Measurements from ENCODE around the gene FOXC2. TPM values are rescaled to one million over a fixed set of nuclear protein-coding genes. Genes with fewer than 3 reads are reported as not detected.

FOXC2 gene
- total RNA-seq, 1 donor from 2014 or later, result not detected

GRCh38 chr16:86568677-86569623 lies 2.3 kb downstream of the FOXC2 start:
- Mint-ChIP-seq H3K36me3 (ENCODE audit: low read depth) (no peaks in the 10 kb centered on the region), H3K27ac (peak overlapping the region; percentile 63), H3K4me1 (peaks cover 1% of the 10 kb centered on the region), H3K27me3 (peaks cover 66% of the 10 kb centered on the region), H3K4me3 (no peak overlapping the region), H3K9me3 (no peaks in the 10 kb centered on the region)
- DNase-seq, result no peak
- intact Hi-C loops (cut with micrococcal nuclease), result loop anchor here (1.0 to 10.0 kb wide), 2 partner anchors 71 to 1066 kb away; no protein-coding TSS in a partner anchor

GRCh38 chr16:86569701-86570447 lies 3.2 kb downstream of the FOXC2 start:
- H3K36me3 Mint-ChIP-seq (ENCODE audit: low read depth), result no peaks in the 10 kb centered on the region
- no peak for DNase-seq
- no peak overlapping the region for H3K27ac Mint-ChIP-seq
- H3K4me1 Mint-ChIP-seq, result no peaks in the 10 kb centered on the region
- intact Hi-C loops (cut with micrococcal nuclease), result loop anchor here (10.0 kb wide), 2 partner anchors 165 to 1065 kb away; no protein-coding TSS in a partner anchor
- H3K9me3 Mint-ChIP-seq, result no peaks in the 10 kb centered on the region
- H3K4me3 Mint-ChIP-seq, result no peak overlapping the region
- peaks cover 64% of the 10 kb centered on the region for H3K27me3 Mint-ChIP-seq

GRCh38 chr16:86570558-86571529 lies 4.2 kb downstream of the FOXC2 start:
- no peaks in the 10 kb centered on the region for H3K36me3 Mint-ChIP-seq (ENCODE audit: low read depth)
- no peak overlapping the region for H3K27ac Mint-ChIP-seq
- H3K9me3 Mint-ChIP-seq, result no peaks in the 10 kb centered on the region
- no peak overlapping the region for H3K4me3 Mint-ChIP-seq
- intact Hi-C loops (cut with micrococcal nuclease), result loop anchor here (10.0 kb wide), 1 partner anchor 164 kb away; no protein-coding TSS in a partner anchor
- H3K4me1 Mint-ChIP-seq, result no peaks in the 10 kb centered on the region
- H3K27me3 Mint-ChIP-seq, result peaks cover 64% of the 10 kb centered on the region
- DNase-seq, result no peak

- Mint-ChIP-seq H3K9me3 (no peaks in the 10 kb centered on the region), H3K36me3 (ENCODE audit: low read depth) (no peaks in the 10 kb centered on the region), H3K4me3 (no peak overlapping the region), H3K4me1 (peaks cover 4% of the 10 kb centered on the region), H3K27ac (no peak overlapping the region), H3K27me3 (peaks cover 65% of the 10 kb centered on the region)
- no peak for DNase-seq
- intact Hi-C loops (cut with micrococcal nuclease), result loop anchor here (10.0 kb wide), 1 partner anchor 163 kb away; no protein-coding TSS in a partner anchor
Measured at GRCh38 chr16:86571530-86571915, 4.9 kb downstream of the FOXC2 start.

GRCh38 chr16:86572041-86572521 lies 5.5 kb downstream of the FOXC2 start:
- Mint-ChIP-seq H3K9me3 (no peaks in the 10 kb centered on the region), H3K36me3 (ENCODE audit: low read depth) (no peaks in the 10 kb centered on the region), H3K27me3 (peaks cover 68% of the 10 kb centered on the region), H3K4me1 (peaks cover 6% of the 10 kb centered on the region), H3K4me3 (no peak overlapping the region), H3K27ac (no peak overlapping the region)
- intact Hi-C loops (cut with micrococcal nuclease), result loop anchor here (10.0 kb wide), 1 partner anchor 163 kb away; no protein-coding TSS in a partner anchor
- no peak for DNase-seq

GRCh38 chr16:86572606-86573005 lies 6.0 kb downstream of the FOXC2 start:
- Mint-ChIP-seq H3K27me3 (peaks cover 67% of the 10 kb centered on the region), H3K27ac (no peak overlapping the region), H3K9me3 (no peaks in the 10 kb centered on the region), H3K36me3 (ENCODE audit: low read depth) (no peaks in the 10 kb centered on the region), H3K4me1 (peaks cover 7% of the 10 kb centered on the region), H3K4me3 (no peak overlapping the region)
- intact Hi-C loops (cut with micrococcal nuclease), result loop anchor here (10.0 kb wide), 1 partner anchor 162 kb away; no protein-coding TSS in a partner anchor
- no peak for DNase-seq

GRCh38 chr16:86573215-86573614 lies 6.6 kb downstream of the FOXC2 start:
- H3K4me3 Mint-ChIP-seq, result no peak overlapping the region
- H3K36me3 Mint-ChIP-seq (ENCODE audit: low read depth), result no peaks in the 10 kb centered on the region
- H3K4me1 Mint-ChIP-seq, result peaks cover 7% of the 10 kb centered on the region
- H3K27ac Mint-ChIP-seq, result no peak overlapping the region
- peaks cover 73% of the 10 kb centered on the region for H3K27me3 Mint-ChIP-seq
- no peak for DNase-seq
- H3K9me3 Mint-ChIP-seq, result no peaks in the 10 kb centered on the region
- intact Hi-C loops (cut with micrococcal nuclease), result loop anchor here (10.0 kb wide), 1 partner anchor 162 kb away; no protein-coding TSS in a partner anchor

GRCh38 chr16:86573646-86574508 lies 7.2 kb downstream of the FOXC2 start:
- Mint-ChIP-seq H3K4me3 (no peak overlapping the region), H3K36me3 (ENCODE audit: low read depth) (no peaks in the 10 kb centered on the region), H3K9me3 (no peaks in the 10 kb centered on the region), H3K27me3 (peaks cover 74% of the 10 kb centered on the region), H3K4me1 (peaks cover 7% of the 10 kb centered on the region), H3K27ac (no peak overlapping the region)
- DNase-seq, result no peak
- intact Hi-C loops (cut with micrococcal nuclease), result loop anchor here (10.0 kb wide), 1 partner anchor 161 kb away; no protein-coding TSS in a partner anchor

GRCh38 chr16:86574646-86575045 lies 8.0 kb downstream of the FOXC2 start:
- intact Hi-C loops (cut with micrococcal nuclease), result loop anchor here (5.0 to 10.0 kb wide), 2 partner anchors 88 to 160 kb away; no protein-coding TSS in a partner anchor

GRCh38 chr16:86575095-86575685 lies 8.6 kb downstream of the FOXC2 start:
- Mint-ChIP-seq H3K27me3 (peaks cover 70% of the 10 kb centered on the region), H3K4me3 (no peak overlapping the region), H3K9me3 (no peaks in the 10 kb centered on the region), H3K27ac (no peak overlapping the region), H3K4me1 (peaks cover 7% of the 10 kb centered on the region), H3K36me3 (ENCODE audit: low read depth) (no peaks in the 10 kb centered on the region)
- no peak for DNase-seq
- intact Hi-C loops (cut with micrococcal nuclease), result loop anchor here (5.0 to 10.0 kb wide), 2 partner anchors 87 to 160 kb away; no protein-coding TSS in a partner anchor

More at GRCh38 chr16:86574646-86575045, 8.0 kb downstream of the FOXC2 start:
- Mint-ChIP-seq H3K9me3 (no peaks in the 10 kb centered on the region), H3K27me3 (peaks cover 69% of the 10 kb centered on the region), H3K27ac (no peak overlapping the region), H3K36me3 (ENCODE audit: low read depth) (no peaks in the 10 kb centered on the region), H3K4me3 (no peak overlapping the region), H3K4me1 (peaks cover 7% of the 10 kb centered on the region)
- DNase-seq, result no peak

- H3K4me3 Mint-ChIP-seq, result peak overlapping the region; percentile 70
- DNase-seq, result peak; percentile 87
- peaks cover 68% of the 10 kb centered on the region for H3K27me3 Mint-ChIP-seq
- no peaks in the 10 kb centered on the region for H3K9me3 Mint-ChIP-seq
- intact Hi-C loops (cut with micrococcal nuclease), result loop anchor here (5.0 to 10.0 kb wide), 2 partner anchors 86 to 159 kb away; no protein-coding TSS in a partner anchor
- no peak overlapping the region for H3K27ac Mint-ChIP-seq
- H3K4me1 Mint-ChIP-seq, result peaks cover 7% of the 10 kb centered on the region
- no peaks in the 10 kb centered on the region for H3K36me3 Mint-ChIP-seq (ENCODE audit: low read depth)
Measured at GRCh38 chr16:86575754-86576557, 9.3 kb downstream of the FOXC2 start.

Measured in activated CD4-positive, alpha-beta T cell treated with anti-CD3 and anti-CD28 coated beads, Interleukin-2, amount 10 ng/mL, durations not matched to agents 24 days and 14 days (primary cell).